ENCODE results near the gene DENND2D. TPM values are rescaled to one million over a fixed set of nuclear protein-coding genes. Genes with fewer than 3 reads are reported as not detected.

The DENND2D gene
- total and polyA plus RNA-seq, 2 experiments from 2014 or later, result 2.5 to 3.0 TPM

GRCh38 chr1:111184663-111185062 lies 15.8 kb downstream of the DENND2D start (continued):
- TF ChIP-seq ETS1 (IDR thresholded peaks at IDR 0.05) (no peak), STAT1 (IDR thresholded peaks at IDR 0.05; ENCODE audit: unreplicated experiment) (no peak)

GRCh38 chr1:111183308-111184069 lies 17.0 kb downstream of the DENND2D start:
- H3K79me2 ChIP-seq (replicated peaks; ENCODE audit: insufficient read depth), result no peaks in the 10 kb centered on the region
- H3K9me2 ChIP-seq (ENCODE audit: insufficient read depth), result no peaks in the 10 kb centered on the region
- peaks cover 6% of the 10 kb centered on the region for H3K36me3 ChIP-seq (ENCODE audit: insufficient read depth)
- Mint-ChIP-seq H3K27ac (peak overlapping the region; percentile 60), H3K4me3 (no peak overlapping the region), H3K9me3 (no peaks in the 10 kb centered on the region), H3K36me3 (ENCODE audit: low read depth) (peaks cover 42% of the 10 kb centered on the region), H3K27me3 (ENCODE audit: insufficient read depth, low read depth, poor library complexity) (no peaks in the 10 kb centered on the region), H3K4me1 (no peaks in the 10 kb centered on the region)
- no peak overlapping the region for H2AFZ ChIP-seq
- DNase-seq (ENCODE audit: low spot score), result no peak
- no peak overlapping the region for H3K4me2 ChIP-seq
- H3K4me1 ChIP-seq (ENCODE audit: insufficient read depth), result no peaks in the 10 kb centered on the region
- TF ChIP-seq ZNF331 (CRISPR knock-in tag; IDR thresholded peaks at IDR 0.05; ENCODE audit: low read depth), result no peak
- no peak for TF ChIP-seq REST (IDR thresholded peaks at IDR 0.05; ENCODE audit: unreplicated experiment)
- no peaks in the 10 kb centered on the region for H3K27me3 ChIP-seq (ENCODE audit: insufficient read depth)
- H3K4me3 ChIP-seq, result no peak overlapping the region
- ATAC-seq, result no peak
- no peak overlapping the region for H3K27ac ChIP-seq (ENCODE audit: low read depth)
- no peaks in the 10 kb centered on the region for H3F3A ChIP-seq (replicated peaks; ENCODE audit: low read depth)
- no peaks in the 10 kb centered on the region for H4K20me1 ChIP-seq (replicated peaks; ENCODE audit: insufficient read depth)

GRCh38 chr1:111182052-111182451 lies 18.4 kb downstream of the DENND2D start:
- DNase-seq (ENCODE audit: low spot score) (no peak), ATAC-seq (no peak)
- Histone ChIP-seq H3K79me2 (replicated peaks; ENCODE audit: insufficient read depth) (no peaks in the 10 kb centered on the region), H4K20me1 (replicated peaks; ENCODE audit: insufficient read depth) (no peaks in the 10 kb centered on the region), H3K36me3 (ENCODE audit: insufficient read depth) (peaks cover 6% of the 10 kb centered on the region; the same call in 1 of the 2 replicates), H3F3A (replicated peaks; ENCODE audit: low read depth) (no peaks in the 10 kb centered on the region), H3K9me2 (ENCODE audit: insufficient read depth) (no peaks in the 10 kb centered on the region), H3K4me2 (no peak overlapping the region), H3K4me1 (ENCODE audit: insufficient read depth) (no peaks in the 10 kb centered on the region), H3K27ac (ENCODE audit: low read depth) (no peak overlapping the region), H2AFZ (no peak overlapping the region), H3K4me3 (no peak overlapping the region), H3K27me3 (ENCODE audit: insufficient read depth) (no peaks in the 10 kb centered on the region)
- TF ChIP-seq NANOG (IDR thresholded peaks at IDR 0.05; ENCODE audit: borderline replicate concordance) (no peak), ZNF114 (CRISPR knock-in tag; IDR thresholded peaks at IDR 0.05) (no peak)
- no peaks in the 10 kb centered on the region for H3K9me3 Mint-ChIP-seq
- peaks cover 36% of the 10 kb centered on the region for H3K36me3 Mint-ChIP-seq (ENCODE audit: low read depth)
- H3K27me3 Mint-ChIP-seq (ENCODE audit: insufficient read depth, low read depth, poor library complexity), result no peaks in the 10 kb centered on the region
- no peaks in the 10 kb centered on the region for H3K4me1 Mint-ChIP-seq
- H3K27ac Mint-ChIP-seq, result no peak overlapping the region; the same call in 1 of the 2 replicates
- no peak overlapping the region for H3K4me3 Mint-ChIP-seq
